ENCODE measurements around the gene EXOC3L2.
"Not testable (repeated sequence)": the region's sequence is repeated elsewhere in the genome, so short reads cannot be mapped to it uniquely, and the experiment has no call there.

The EXOC3L2 gene

DNA sequence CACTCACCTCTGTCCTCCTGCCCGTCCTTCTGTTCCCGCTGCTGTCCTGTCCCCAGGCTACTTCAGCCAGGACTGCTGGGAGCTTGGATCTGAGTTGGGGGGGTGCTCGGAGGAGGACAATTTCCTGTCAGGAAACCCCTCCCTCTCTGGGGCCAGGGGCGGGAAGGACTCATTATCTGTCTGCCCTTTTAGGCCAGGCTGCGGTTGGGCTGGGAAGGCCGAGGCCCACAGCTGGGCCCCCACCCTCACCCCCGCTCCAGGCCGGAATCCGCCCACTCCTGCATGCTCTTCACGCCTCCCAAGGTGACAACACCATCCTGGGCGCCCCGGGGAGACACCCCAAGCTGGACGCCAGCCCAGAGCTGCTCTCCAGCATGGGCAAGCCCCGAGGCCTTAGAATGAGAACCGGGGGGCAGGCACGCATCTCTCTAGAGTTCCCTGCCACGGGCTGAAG is at the start of gene EXOC3L2:
Gene EXOC3L2 (minus strand): TSS at position 74 of the 454 bp plus-strand sequence. CDS start 6,362 bp downstream, outside the sequence.
- no peak for DNase-seq

DNA sequence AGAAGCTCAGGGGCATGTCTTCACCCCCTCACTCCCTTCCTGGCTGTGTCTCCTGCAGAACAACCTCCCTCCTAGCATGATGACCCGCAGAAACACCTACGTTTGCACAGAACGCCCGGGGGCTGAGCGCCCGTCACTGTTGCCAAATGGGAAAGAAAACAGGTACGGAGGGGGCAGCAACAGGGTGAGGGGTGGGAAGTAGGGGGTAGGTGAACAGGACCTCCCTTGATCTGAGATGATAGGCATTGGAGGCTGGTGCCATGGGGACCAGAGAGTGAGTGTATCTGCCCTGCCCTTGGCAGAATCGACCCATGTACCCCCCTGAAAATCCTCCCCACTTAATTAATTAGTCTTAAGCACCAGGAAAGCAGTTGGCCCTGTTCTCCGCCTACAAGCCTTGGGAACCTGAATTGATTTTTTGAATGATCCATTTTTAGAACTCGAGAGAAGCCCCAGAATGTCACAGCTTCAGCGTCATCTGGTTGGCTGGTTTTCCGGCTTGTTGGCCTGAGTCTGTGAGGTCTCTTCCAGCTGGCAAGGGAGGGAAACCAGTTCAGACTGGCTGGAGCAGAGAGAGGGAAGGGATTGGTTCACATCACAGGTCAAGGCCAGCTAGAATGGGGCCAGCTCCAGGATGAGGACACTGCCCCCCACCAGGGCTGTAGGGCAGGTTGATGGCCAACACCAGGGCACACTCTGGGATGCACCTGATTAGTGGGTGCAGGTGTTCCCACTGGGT is 49.3 kb upstream of the EXOC3L2 start:
- no peak for DNase-seq

DNA sequence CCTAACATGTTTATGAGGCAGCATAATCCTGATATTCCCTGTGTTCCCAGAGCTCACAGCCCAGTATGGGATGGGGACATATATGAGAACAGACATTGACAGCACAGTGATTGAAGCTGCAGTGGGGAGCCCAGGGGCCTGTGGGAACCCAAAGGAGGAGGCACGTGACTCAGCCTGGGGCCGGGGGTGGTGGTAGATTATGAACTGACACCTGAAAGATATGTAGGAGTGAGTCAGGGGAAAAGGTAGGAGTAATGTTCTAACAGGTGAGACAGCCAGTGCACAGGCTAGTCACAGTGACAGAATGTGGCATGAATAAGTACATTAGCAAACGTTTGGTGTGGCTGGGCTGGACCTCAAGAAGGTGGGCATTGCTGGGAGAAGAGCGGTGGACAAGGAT is 48.5 kb upstream of the EXOC3L2 start:
- DNase-seq: no peak

DNA sequence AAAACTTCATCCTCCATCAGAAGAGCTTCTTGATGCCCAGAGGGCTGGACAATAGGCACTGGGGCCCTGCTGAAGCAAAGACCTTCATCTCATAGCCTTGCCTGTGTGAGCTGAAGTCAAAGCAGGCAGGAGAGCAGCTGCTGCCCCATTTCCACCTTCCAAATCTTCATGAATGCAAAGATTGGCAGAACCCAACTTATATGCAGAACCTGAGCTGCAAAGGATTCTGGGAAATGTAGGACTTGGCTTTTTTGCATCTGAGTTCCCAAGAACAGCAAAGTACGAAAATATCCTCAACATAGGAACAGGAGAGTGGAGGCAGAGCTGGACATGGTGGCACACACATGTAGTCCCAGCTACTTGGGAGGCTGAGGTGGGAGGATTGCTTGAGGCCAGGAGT is 46.6 kb upstream of the EXOC3L2 start:
- no peak for DNase-seq

DNA sequence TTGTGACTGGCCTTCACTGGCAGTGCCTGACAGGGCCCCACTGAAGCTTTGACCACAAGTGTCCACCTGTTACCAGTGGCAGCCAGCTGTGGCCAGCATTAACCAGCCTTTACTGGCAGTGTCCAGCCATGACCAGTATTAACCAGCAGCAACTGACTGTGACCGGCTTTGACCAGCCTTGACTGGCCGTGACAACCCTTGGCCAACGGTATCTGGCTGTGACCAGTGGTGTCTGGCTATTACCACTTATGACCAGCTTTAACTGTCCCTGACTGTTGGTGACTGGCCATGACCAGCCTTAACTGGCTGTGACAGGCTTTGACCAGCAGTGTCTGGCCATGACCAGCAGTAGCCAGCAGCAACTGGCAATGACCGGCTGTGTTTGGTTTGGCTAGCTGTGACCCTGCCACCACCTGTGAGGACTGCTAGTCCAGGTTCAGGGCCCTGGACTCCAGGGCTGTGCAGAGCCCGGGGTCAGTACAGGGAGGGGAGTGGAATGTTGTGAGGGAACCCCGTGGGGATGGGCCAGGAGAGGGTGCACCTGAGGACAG is 45.2 kb upstream of the EXOC3L2 start:
- DNase-seq: no peak

DNA sequence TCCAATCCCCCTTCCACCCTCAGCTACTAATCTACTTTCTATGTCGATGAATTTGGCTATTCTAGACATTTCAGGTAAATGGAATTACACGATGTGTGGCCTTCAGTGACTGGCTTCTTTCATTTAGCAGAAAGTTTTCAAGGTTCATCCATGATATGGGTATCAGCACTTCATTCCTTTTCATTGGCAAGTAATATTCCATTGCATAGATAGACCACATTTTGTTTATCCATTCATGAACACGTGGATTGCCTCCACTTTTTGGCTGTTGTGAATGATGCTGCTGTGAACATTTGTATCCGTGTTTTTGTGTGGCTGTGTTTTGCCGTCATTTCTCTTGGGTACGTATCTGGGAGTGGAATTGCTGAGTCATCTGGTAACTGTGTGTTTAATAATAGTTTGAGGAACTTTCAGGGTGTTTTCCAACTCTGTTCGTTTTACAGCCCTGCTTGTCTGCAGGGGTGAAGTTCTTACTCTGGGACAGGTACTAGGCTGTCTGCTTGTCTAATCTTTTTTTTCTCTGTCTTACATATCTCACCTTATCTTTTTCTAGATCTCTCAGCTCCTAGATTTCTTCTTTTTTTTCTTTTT is 38.3 kb upstream of the EXOC3L2 start:
- no peak for DNase-seq

DNA sequence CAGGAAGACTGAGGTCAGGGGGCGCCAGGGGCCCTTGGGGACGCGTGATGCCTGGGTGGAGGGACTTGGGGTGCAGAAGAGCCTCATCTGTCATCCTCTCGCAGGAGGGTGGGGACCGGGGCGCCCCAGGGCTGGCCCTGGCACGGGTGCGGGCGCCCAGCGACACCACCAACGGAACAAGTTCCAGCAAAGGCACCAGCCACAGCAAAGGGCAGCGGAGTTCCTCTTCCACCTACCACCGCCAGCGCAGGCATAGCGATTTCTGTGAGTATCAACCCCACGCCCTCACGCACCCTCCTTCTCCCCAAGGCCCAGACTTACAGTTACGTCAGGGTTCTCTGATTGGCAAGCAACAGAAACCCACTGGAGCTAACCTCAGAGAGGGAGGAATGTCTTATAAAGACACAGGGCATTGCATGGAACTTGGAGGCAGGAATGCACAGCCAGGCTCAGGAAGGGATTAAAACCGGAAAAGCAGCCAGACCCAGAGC is 35.3 kb upstream of the EXOC3L2 start:
- DNase-seq: no peak

DNA sequence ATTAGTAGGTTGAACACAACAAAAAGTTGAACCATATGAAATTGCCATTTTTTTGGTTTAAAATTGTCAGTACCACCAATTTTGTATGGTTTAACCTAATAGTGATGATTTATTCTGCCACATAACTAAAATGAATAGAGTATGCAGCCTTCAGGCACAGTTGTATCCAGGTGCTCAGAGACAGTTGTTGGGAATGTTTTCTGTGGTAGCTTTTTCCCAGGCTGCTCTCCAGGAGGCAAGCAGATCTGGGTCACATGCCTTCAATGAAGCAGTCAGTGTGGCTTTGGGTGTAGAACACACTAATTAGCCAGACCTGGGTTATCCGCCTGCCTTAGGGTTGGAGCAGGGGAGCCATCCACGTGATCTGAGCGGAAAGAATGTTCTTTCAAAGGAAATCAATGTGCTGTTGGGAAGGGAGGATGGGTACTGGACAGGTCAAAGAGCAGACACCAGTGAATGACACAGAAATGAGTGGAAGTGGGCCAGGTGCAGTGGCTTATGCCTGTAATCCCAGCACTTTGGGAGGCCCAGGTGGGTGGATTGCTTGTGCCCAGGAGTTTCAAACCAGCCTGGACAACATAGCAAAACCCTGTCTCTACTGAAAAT is 34.5 kb upstream of the EXOC3L2 start:
- no peak for DNase-seq

DNA sequence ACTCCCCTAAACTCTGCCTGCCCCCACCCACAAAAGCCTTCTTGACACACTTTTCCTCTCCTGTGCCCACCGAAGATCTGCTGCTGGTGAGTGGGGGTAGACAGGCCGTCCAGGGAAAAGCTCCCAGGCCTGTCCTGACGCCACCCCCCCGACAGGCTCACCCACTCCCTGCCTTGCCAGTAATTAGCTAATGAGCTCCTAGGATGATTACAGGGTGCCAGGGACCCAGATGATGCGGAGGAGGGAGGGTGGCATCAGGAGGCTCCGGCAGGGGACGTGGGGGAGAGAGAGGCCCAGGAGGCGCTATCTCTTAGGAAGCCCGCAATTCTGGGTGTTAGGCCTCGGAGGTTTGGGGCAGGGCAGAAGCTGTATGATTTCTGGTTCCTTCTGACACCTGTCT is 32.9 kb upstream of the EXOC3L2 start:
- no peak for DNase-seq

DNA sequence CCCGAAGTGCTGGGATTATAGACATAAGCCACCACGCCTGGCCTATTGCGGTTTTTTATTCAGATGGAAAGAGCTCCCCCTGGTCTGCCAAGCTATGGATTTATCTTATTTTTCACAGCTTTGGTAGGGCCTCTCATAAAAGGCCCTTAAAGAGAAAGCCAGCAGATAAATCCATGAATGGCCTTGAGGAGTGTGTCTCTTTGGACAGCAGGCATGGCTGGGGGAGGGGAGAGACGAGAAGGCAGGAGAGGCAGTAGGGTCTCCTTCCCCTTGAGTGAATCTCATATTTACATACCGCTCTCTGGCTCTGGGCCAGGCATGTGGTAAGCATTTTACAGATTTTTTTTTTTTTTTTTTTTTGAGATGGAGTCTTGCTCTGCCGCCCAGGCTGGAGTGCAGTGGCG is 31.1 kb upstream of the EXOC3L2 start:
- DNase-seq: no peak

DNA sequence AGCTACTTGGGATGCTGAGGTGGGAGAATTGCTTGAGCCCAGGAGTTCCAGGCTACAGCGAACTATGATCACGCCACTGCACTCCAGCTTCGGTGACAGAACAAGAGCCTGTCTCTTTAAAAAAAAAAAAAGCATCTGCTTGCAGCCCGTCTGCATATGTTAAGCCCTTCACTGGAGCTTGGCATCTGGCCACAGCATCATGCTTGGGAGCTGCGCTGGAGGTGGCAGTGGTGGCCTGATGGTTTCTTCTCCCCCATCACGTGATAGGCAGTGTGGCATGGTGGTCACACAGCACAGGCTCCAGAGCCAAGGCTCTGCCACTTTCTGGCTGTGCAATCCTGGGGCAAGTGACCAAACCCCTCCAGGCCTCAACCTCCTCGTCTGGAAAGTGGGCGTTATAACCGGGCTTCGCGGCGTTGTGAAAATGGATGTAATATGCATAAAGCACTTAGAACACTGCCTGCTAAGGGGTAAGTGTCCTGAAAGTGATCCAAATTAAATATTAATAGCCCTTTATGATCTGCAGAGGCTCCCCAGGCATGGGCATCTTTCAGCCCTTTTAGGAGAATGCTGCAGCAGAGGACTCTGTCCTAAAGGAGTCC is 30.3 kb upstream of the EXOC3L2 start:
- no peak for DNase-seq

DNA sequence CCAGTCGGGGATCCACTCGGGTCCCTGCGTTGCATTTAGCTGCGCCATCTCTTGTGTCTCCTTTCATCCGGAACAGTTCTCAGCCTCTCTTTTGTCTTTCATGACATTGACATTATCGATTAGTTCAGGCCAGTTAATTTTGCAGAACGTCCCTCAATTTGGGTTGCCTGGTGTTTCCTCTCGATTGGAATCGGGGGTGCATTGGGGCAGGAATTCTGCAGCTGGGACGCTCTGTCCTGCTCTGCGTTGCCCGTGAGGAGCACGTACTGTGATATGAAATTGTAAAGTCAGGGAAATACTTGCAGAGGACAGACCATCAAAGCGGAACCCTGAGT is 28.3 kb upstream of the EXOC3L2 start:
- DNase-seq: no peak

DNA sequence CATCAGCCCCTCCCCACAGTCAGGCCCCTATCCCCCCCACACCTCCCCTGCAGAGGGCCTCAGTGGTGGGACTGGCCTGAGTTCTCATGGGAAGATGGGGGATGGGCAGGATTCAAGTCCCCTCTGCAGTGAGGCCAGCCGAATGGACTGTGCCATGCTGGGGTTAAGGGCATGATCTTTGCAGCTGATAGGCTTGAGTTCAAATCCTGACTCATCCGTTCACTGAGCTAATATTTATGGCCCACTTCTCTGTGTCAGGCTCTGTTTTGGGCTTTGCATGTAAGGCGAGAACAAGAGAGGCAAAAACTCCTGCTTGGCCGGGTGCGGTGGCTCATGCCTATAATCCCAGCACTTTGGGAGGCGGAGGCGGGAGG is 26.5 kb upstream of the EXOC3L2 start:
- DNase-seq: no peak

DNA sequence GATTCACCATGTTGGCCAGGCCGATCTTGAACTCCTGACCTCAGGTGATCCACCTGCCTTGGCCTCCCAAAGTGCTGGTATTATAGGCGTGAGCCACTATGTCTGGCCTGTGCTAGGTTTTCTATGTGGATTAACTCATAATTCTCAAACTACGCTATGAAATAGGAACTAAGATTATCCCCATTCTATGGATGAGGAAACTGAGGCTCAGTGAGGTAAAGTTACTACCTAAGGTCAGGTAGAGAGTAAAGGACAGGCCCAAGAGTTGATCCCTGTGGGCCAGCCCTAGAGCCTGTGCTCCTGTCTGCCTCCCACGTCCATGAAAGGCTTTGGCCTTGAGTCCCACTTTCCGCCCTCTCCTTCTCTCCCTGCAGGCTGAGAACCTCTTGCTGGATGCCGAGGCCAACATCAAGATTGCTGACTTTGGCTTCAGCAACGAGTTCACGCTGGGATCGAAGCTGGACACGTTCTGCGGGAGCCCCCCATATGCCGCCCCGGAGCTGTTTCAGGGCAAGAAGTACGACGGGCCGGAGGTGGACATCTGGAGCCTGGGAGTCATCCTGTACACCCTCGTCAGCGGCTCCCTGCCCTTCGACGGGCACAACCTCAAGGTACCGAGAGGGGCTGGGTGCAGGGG is 26.0 kb upstream of the EXOC3L2 start:
- no peak for DNase-seq

DNA sequence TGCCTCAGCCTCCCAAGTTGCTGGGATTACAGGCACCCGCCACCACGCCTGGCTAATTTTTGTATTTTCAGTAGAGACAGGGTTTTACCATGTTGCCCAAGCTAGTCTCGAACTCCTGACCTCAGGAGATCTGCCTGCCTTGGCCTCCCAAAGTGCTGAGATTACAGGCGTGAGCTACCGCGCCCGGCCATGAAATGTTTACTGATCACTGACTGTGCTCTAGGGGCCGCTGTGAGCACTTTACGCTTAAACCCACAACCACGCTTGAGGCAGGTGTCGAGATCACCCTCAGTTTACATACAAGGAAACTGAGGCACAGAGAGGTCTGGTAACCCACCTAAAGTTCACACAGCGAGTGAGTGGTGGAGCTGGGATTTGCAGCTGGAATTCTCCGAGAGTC is 24.7 kb upstream of the EXOC3L2 start:
- not testable (repeated sequence) for DNase-seq

DNA sequence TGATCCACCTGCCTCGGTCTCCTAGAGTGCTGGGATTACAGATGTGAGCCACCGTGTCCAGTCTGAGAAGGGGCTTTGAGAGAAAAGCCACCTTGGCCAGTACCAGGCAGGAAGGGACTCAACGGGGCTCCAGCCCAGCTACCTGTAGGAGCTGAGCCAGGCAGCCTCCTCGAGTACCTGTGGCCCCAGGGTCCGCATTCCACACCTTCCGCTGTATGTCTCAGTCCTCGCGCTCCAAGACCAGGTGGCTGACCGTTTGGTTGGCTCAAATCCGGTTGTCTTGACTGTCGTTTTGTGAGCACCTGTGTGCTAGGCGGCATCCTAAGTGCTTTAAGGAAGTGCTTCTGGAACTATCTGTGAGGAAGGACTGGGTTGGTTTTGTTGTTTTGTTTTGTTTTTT is 22.1 kb upstream of the EXOC3L2 start:
- no peak for DNase-seq

DNA sequence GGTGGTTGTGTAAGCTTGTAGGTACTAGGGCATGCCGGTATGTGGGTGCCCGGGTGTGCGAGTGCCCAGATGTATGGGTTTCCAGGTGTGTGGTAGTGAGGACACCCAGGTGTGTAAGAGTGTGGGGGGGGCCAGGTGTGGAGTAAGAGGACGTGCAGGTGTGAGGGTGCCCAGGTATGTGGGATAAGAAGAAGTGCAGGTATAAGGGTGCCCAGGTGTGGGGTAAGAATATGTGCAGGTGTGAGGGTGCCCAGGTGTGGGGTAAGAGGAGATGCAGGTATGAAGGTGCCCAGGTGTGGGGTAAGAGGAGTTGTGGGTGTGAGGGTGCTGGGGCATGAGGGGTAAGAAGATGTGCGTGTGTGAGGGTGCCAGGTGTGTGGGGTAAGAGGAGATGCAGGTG is 20.2 kb upstream of the EXOC3L2 start:
- no peak for DNase-seq

DNA sequence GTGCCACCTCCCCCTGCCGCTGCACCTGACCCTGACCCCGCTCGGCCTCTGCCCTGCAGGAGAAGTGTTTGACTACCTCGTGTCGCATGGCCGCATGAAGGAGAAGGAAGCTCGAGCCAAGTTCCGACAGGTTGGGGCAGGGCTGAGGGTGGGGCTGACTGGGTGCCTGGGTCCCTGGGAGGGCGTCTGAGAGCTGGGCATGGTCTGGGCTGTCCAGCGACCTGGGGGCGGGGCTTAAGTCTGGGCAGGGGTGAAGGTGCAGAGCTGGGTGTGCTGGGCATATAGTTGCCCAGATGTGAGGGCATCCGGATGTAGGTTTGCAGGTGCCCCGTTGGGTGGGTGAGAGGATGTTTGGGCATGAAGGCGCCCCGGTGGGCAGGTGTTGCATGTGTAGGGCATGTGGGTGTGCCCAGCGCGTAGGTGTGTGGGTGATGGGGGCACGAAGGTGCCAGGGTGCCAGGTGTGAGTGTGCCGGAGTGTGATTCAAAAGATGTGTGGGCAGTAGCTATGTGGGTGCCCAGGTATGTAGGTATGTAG is 19.6 kb upstream of the EXOC3L2 start:
- no peak for DNase-seq

DNA sequence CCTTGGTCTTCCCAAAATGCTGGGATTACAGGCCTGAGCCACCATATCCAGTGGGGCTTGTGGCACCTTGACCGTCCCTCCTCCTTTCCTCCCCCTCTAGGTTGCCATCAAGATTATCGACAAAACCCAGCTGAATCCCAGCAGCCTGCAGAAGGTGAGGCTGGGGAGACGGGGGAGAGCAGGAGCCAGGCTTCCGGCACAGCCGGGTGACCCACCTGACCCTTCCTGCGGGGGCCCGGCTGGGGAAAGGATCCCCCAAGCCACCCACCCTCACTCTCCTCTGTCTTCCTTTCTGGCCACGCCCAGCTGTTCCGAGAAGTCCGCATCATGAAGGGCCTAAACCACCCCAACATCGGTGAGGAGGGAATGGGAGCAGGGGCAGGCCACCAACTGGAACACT is 17.8 kb upstream of the EXOC3L2 start:
- DNase-seq: no peak

DNA sequence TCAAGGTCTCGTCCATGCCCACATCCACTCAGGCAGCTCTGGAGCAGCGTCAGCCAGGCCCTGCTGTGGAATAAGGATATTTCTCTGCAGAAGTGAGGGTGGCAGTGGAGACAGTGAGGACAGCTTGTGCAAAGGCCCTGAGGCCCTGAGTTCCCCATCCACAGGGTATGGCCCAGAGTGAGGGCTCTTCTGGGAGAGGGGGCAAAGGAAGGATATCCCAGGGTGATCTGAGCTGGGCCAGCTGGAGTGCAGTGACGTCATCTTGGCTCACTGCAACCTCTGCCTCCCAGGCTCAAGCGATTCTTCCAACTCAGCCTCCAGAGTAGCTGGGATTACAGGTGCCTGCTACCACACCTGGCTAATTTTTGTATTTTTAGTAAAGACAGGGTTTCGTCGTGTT is 17.4 kb upstream of the EXOC3L2 start:
- no peak for DNase-seq

DNA sequence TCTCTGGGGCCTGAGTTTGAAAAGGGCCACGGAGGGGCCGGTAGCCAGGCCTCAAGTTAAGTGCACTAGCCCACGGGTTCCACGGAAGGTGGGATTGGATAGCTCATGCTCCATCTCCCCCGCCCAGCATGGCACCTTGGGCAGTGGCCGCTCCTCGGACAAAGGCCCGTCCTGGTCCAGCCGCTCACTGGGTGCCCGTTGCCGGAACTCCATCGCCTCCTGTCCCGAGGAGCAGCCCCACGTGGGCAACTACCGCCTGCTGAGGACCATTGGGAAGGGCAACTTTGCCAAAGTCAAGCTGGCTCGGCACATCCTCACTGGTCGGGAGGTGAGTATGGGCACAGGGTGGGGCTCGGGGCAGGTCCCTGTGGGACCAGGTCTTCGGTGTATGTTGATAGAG is 13.7 kb upstream of the EXOC3L2 start:
- no peak for DNase-seq

DNA sequence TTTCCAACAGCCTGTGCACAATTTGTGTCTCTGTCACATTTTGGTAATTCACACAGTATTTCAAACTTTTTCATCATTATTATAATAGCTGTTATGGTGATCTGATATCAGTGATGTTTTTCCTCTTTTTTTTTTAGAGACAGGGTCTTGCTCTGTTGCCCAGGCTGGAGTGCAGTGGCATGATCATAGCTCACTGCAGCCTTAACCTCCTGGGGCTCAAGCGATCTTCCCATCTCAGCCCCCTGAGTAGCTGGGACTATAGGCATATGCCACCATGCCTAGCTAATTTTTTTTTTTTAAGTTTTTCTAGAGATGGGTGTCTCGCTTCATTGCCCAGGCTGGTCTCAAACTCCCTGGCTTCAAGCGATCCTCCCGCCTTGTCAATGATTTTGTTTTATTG is 11.6 kb upstream of the EXOC3L2 start:
- DNase-seq: no peak

DNA sequence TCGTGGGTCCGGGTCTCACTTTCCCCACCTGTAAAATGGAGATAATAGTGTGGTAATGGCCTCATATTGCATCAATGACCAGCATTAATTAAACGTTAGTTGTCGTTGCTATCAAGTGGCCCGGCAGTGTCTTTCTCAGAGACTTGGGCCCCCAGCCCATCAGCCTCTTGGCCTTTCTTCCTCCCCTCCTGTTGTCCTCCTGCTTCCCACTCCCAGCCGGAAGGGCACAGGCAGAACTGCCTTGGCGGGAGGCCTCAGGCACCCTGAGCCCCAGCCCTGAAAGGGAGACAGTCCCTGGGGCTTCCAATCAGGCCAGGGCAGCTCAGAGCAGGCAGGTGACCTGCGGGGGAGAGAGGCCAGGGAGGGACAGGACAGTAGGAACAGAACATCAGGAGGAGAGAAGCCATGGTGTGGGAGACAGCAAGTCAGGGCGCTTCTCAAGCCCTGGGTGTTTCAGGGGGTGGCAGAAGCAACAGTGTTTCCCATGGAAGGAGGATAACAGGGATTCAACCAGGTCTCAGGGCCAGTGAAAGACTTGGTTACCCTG is 10.5 kb upstream of the EXOC3L2 start:
- no peak for DNase-seq

Measured in CD4-positive, alpha-beta T cell treated with Interleukin-6 for 4 hours (primary cell).